Activated CD8-positive, alpha-beta T cell treated with anti-CD3 and anti-CD28 coated beads for 36 hours (primary cell): ENCODE results near the gene ATP2B2. TPM values are rescaled to one million over a fixed set of nuclear protein-coding genes. Genes with fewer than 3 reads are reported as not detected.

ENCODE experiments used
- ATAC-seq: fragments of 200-7000 bp; cut with Tn5 transposase; one replicate; pipeline ENCODE4 v1.10.0; 2021; ENCODE audit warnings: mild to moderate bottlenecking, moderate library complexity
- CTCF ChIA-PET: fragments of 350-600 bp; sonication (Branson Sonifier 250); formaldehyde crosslinking; loops from one replicate; lab custom pipeline; 2021; ENCODE audit warnings: antibody characterized with exemption; lab: Charles Lee
- POLR2A ChIA-PET: fragments of 350-600 bp; sonication (Branson Sonifier 250); formaldehyde crosslinking; loops from one replicate; lab custom pipeline; 2021; ENCODE audit warnings: antibody characterized with exemption; lab: Charles Lee
- DNase-seq: peaks from one replicate; pipeline ENCODE4 v3.0.0-alpha.2; 2020
- H3K27ac Mint-ChIP-seq: one replicate; pipeline ENCODE4 v1.8.0; 2021; ENCODE audit warnings: mild to moderate bottlenecking, mixed read lengths
- H3K27me3 Mint-ChIP-seq: one replicate; pipeline ENCODE4 v1.8.0; 2021; ENCODE audit warnings: mixed read lengths
- H3K36me3 Mint-ChIP-seq: one replicate; pipeline ENCODE4 v1.8.0; 2021; ENCODE audit warnings: low read depth, mixed read lengths
- H3K4me1 Mint-ChIP-seq: one replicate; pipeline ENCODE4 v1.8.0; 2021; ENCODE audit warnings: low read depth, mixed read lengths
- H3K4me3 Mint-ChIP-seq: one replicate; pipeline ENCODE4 v1.8.0; 2021; ENCODE audit warnings: mild to moderate bottlenecking, moderate library complexity, mixed read lengths
- H3K9me3 Mint-ChIP-seq: one replicate; pipeline ENCODE4 v1.8.0; 2021; ENCODE audit warnings: mixed read lengths
- CTCF ChIP-seq: fragments of 200-600 bp; IDR thresholded peaks from one replicate; pipeline ENCODE4 v1.8.0; 2022; ENCODE audit warnings: antibody characterized with exemption, mild to moderate bottlenecking
- intact Hi-C: fragments of 100-400 bp; cut with micrococcal nuclease; formaldehyde crosslinking; loops from one replicate; pipeline ENCODE4 v1.10.0; 2022
- total RNA-seq, 2 experiments: library from RNA; stranded (reverse); gene quantifications; one replicate each; pipeline ENCODE4 v1.2.3, GENCODE V29; 2021

ATP2B2 gene
- total RNA-seq, 2 experiments from 2014 or later, result not detected

- Mint-ChIP-seq H3K36me3 (peaks cover 42% of the 10 kb centered on the region), H3K27me3 (no peaks in the 10 kb centered on the region), H3K27ac (peak overlapping the region; percentile 25), H3K4me3 (no peak overlapping the region), H3K9me3 (no peaks in the 10 kb centered on the region), H3K4me1 (peaks cover 6% of the 10 kb centered on the region)
- no peak for ATAC-seq
- intact Hi-C loops, result no loop called here
- no peak for DNase-seq
- CTCF ChIA-PET, result no interaction called here
- TF ChIP-seq CTCF, result no peak
- POLR2A ChIA-PET, result interaction anchor here (0.6 to 1.5 kb wide), 4 partner anchors 8 to 47 kb away, joined by 3 to 5 read pairs (median 4); partner anchors contain the start of gene SEC13
Measured at GRCh38 chr3:10311710-10312109, 193.7 kb downstream of the ATP2B2 start.

DNA sequence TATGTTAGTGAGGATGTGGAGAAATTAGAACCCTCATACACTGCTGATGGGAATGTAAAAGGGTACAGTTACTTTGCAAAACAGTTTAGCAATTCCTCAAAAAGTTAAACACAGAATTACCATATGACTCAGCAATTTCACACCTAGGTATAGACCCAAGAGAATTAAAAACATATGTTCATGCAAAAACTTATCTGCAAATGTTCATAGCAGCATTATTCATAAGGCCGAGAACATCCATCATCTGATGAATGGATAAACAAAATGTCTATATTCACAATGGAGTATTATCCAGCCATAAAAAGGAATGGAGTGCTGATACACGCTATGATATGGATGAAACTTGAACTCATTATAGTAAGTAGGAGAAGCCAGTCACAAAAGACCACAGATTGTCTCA, 194.8 kb downstream of the ATP2B2 start:
- peaks cover 6% of the 10 kb centered on the region for H3K4me1 Mint-ChIP-seq
- no peaks in the 10 kb centered on the region for H3K9me3 Mint-ChIP-seq
- POLR2A ChIA-PET, result no interaction called here
- ATAC-seq (no peak), DNase-seq (no peak)
- intact Hi-C loops, result no loop called here
- H3K36me3 Mint-ChIP-seq, result peaks cover 50% of the 10 kb centered on the region
- H3K27me3 Mint-ChIP-seq, result no peaks in the 10 kb centered on the region
- H3K27ac Mint-ChIP-seq, result peak overlapping the region; percentile 62
- CTCF ChIA-PET, result no interaction called here
- TF ChIP-seq CTCF, result no peak
- H3K4me3 Mint-ChIP-seq, result no peak overlapping the region

DNA sequence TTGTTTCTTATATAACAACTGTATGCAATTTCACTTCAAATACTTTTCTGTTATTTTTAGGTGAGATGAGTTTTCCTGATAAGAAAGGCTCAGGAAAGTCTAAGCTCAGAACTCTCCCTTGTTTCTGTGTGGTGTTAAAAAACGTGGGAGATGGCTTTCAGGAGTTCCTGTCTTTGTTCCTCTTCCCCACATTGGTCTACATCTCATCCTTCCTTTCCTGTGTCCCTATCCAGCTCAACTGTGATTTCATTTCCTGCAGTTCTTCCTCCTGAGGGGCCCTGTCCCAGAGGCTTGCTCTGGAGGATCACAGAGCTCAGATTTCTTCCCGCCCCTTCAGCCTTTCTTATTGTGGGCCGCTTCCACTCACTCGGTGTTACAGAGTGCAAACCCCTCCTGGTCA, 195.7 kb downstream of the ATP2B2 start:
- peak overlapping the region; percentile 17 for H3K27ac Mint-ChIP-seq
- POLR2A ChIA-PET, result interaction anchor here (0.8 kb wide), 1 partner anchor 11 kb away, joined by 3 read pairs; the partner anchor contains the start of gene SEC13

DNA sequence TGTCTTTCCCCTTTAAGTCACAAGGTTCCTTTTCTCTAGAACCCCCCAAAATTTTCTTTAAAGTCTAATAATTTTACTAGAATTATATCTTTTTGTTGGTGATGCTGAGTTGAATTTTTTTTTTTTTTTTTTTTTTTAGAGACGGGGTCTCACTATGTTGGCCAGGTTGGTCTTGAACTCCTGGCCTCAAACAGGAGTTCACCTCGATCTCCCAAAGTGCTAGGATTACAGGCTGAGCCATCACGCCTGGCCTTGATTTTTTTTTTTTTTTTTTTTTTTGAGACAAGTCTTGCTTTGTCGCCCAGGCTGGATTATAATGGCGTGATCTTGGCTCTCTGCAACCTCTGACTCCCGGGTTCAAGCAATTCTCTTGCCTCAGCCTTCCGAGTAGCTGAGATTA, 196.7 kb downstream of the ATP2B2 start:
- peaks cover 6% of the 10 kb centered on the region for H3K4me1 Mint-ChIP-seq
- no peak for ATAC-seq
- CTCF ChIA-PET, result no interaction called here
- no peak overlapping the region for H3K4me3 Mint-ChIP-seq
- H3K27ac Mint-ChIP-seq, result no peak overlapping the region
- intact Hi-C loops, result no loop called here
- H3K36me3 Mint-ChIP-seq, result peaks cover 62% of the 10 kb centered on the region
- DNase-seq, result no peak
- POLR2A ChIA-PET, result interaction anchor here (1.0 to 1.4 kb wide), 2 partner anchors 12 to 202 kb away, joined by 3 to 4 read pairs; partner anchors contain the start of gene SEC13
- TF ChIP-seq CTCF, result no peak
- no peaks in the 10 kb centered on the region for H3K27me3 Mint-ChIP-seq
- no peaks in the 10 kb centered on the region for H3K9me3 Mint-ChIP-seq

More for the DNA sequence above, 195.7 kb downstream of the ATP2B2 start:
- Mint-ChIP-seq H3K4me3 (no peak overlapping the region), H3K36me3 (peaks cover 57% of the 10 kb centered on the region), H3K9me3 (no peaks in the 10 kb centered on the region), H3K4me1 (peaks cover 6% of the 10 kb centered on the region), H3K27me3 (no peaks in the 10 kb centered on the region)
- CTCF ChIA-PET, result no interaction called here
- TF ChIP-seq CTCF, result no peak
- DNase-seq (no peak), ATAC-seq (no peak)
- intact Hi-C loops, result no loop called here

- H3K9me3 Mint-ChIP-seq, result no peaks in the 10 kb centered on the region
- ChIA-PET POLR2A (interaction anchor here (1.1 to 2.7 kb wide), 2 partner anchors 14 to 78 kb away, joined by 4 to 10 read pairs; partner anchors contain the start of gene SEC13), CTCF (no interaction called here)
- H3K36me3 Mint-ChIP-seq, result peaks cover 60% of the 10 kb centered on the region
- peaks cover 6% of the 10 kb centered on the region for H3K4me1 Mint-ChIP-seq
- no peaks in the 10 kb centered on the region for H3K27me3 Mint-ChIP-seq
- intact Hi-C loops, result no loop called here
- no peak for TF ChIP-seq CTCF
- no peak for ATAC-seq
- peak overlapping the region; percentile 14 for H3K27ac Mint-ChIP-seq
- no peak for DNase-seq
- no peak overlapping the region for H3K4me3 Mint-ChIP-seq
Measured at GRCh38 chr3:10306156-10306555, 199.2 kb downstream of the ATP2B2 start.
